HEK293T (cell line): ENCODE results near the gene ZFAND4.
"Not testable (repeated sequence)": the region's sequence is repeated elsewhere in the genome, so short reads cannot be mapped to it uniquely, and the experiment has no call there.

ENCODE experiments used
- CTCF ChIA-PET: fragments of 350-600 bp; formaldehyde crosslinking; extraction: SDS; loops from one replicate; lab custom pipeline; 2021; ENCODE audit warnings: antibody characterized with exemption, inconsistent platforms; lab: Yijun Ruan, JAX
- POLR2A ChIA-PET: fragments of 350-600 bp; formaldehyde crosslinking; extraction: SDS; loops from one replicate; lab custom pipeline; 2020; ENCODE audit warnings: antibody characterized with exemption, inconsistent platforms; lab: Yijun Ruan, JAX
- DNase-seq: peaks from one replicate; pipeline ENCODE4 v3.0.0; 2012; ENCODE audit warnings: mixed read lengths; ENCODE audit errors: extremely low spot score
- ARNT ChIP-seq: fragments of 450-650 bp; IDR thresholded peaks from 2 replicates; pipeline ENCODE4 v1.6.1; 2017; ENCODE audit warnings: mild to moderate bottlenecking
- BHLHE40 ChIP-seq: fragments of 450-650 bp; IDR thresholded peaks from 2 replicates; pipeline ENCODE4 v1.6.1; 2016; ENCODE audit warnings: mild to moderate bottlenecking, moderate library complexity, borderline replicate concordance
- CTBP1 ChIP-seq: fragments of 450-650 bp; IDR thresholded peaks from 2 replicates; pipeline ENCODE4 v1.6.1; 2016; ENCODE audit warnings: borderline replicate concordance
- ELF4 ChIP-seq: fragments of 450-650 bp; IDR thresholded peaks from 2 replicates; pipeline ENCODE4 v1.6.1; 2017; ENCODE audit warnings: antibody characterized with exemption
- FOXA1 ChIP-seq: fragments of 450-650 bp; IDR thresholded peaks from 2 replicates; pipeline ENCODE4 v1.6.1; 2016; ENCODE audit warnings: mild to moderate bottlenecking
- FOXK2 ChIP-seq: fragments of 450-650 bp; IDR thresholded peaks from 2 replicates; pipeline ENCODE4 v1.6.1; 2016; ENCODE audit warnings: mild to moderate bottlenecking
- FOXM1 ChIP-seq: fragments of 450-650 bp; IDR thresholded peaks from 2 replicates; pipeline ENCODE4 v1.6.1; 2017; ENCODE audit warnings: mild to moderate bottlenecking, borderline replicate concordance
- HDGF ChIP-seq: fragments of 450-650 bp; IDR thresholded peaks from 2 replicates; pipeline ENCODE4 v1.6.1; 2017; ENCODE audit warnings: antibody characterized with exemption, borderline replicate concordance
- L3MBTL2 ChIP-seq: fragments of 450-650 bp; conservative IDR thresholded peaks from 2 replicates; pipeline ENCODE4 v1.6.1; 2016; ENCODE audit warnings: mild to moderate bottlenecking
- LEF1 ChIP-seq: fragments of 450-650 bp; IDR thresholded peaks from 2 replicates; pipeline ENCODE4 v1.6.1; 2017; ENCODE audit warnings: mild to moderate bottlenecking, borderline replicate concordance
- NFRKB ChIP-seq: fragments of 450-650 bp; IDR thresholded peaks from 2 replicates; pipeline ENCODE4 v1.6.1; 2016; ENCODE audit warnings: mild to moderate bottlenecking, moderate library complexity
- SP1 ChIP-seq: fragments of 450-650 bp; IDR thresholded peaks from 2 replicates; pipeline ENCODE4 v1.6.1; 2017
- SUZ12 ChIP-seq: fragments of 450-650 bp; IDR thresholded peaks from 2 replicates; pipeline ENCODE4 v1.6.1; 2016; ENCODE audit warnings: mild to moderate bottlenecking
- TARDBP ChIP-seq: fragments of 450-650 bp; IDR thresholded peaks from 2 replicates; pipeline ENCODE4 v1.6.1; 2016
- ZNF384 ChIP-seq: fragments of 450-650 bp; IDR thresholded peaks from 2 replicates; pipeline ENCODE4 v1.6.1; 2016
- TF ChIP-seq, protein P1 (sequence below): fragments of 450-650 bp; IDR thresholded peaks from 2 replicates; pipeline ENCODE4 v1.6.1; 2016

The ZFAND4 gene

DNA sequence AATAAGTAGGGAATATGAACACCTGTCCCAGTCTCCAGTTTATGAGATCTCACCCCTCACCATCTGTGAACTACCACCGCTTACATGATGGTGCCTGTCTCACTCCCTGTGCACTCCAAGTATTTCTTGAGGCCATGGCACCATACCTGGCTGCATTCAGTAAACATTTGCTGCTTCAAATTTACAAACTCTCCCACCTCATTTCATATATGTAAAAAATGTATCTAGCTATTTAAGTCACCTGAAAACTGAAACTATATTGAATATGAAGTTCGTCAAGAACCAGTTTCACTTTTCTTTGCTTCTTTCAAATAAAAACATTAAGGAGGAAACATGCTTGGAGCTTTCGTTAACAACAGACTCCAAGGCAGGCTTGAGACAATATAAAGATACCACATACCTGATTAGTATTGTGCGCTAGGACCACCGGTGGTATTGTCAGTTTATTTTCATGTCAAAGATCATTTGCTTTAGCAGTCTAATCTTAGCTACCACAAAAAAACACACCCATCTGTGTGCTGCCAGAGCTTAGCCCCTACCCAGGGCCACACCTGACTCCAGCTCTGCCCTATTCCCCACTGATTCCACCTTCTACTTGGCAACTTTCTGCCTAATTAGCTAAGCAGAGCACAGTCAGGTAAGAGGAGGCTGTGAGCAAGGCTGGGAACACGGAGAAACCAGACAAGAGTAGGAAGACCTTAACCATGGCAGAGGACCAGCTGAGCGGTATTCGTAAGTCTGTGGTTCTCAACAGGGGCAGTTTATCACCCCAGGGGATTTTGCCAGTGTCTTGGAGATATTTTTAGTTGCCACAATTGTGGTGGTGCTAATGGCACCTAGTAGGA is 92.0 kb downstream of the ZFAND4 start:
- no peak for DNase-seq
- ChIA-PET CTCF (no interaction called here), POLR2A (no interaction called here)
- TF ChIP-seq NFRKB, result no peak
- no peak for TF ChIP-seq FOXK2
- no peak for TF ChIP-seq BHLHE40
- no peak for TF ChIP-seq LEF1
- TF ChIP-seq CTBP1, result no peak
- TF ChIP-seq HDGF, result no peak
- no peak for TF ChIP-seq ZNF384
- TF ChIP-seq ARNT, result no peak
- TF ChIP-seq, protein P1, sequence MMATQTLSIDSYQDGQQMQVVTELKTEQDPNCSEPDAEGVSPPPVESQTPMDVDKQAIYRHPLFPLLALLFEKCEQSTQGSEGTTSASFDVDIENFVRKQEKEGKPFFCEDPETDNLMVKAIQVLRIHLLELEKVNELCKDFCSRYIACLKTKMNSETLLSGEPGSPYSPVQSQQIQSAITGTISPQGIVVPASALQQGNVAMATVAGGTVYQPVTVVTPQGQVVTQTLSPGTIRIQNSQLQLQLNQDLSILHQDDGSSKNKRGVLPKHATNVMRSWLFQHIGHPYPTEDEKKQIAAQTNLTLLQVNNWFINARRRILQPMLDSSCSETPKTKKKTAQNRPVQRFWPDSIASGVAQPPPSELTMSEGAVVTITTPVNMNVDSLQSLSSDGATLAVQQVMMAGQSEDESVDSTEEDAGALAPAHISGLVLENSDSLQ, result no peak
- no peak for TF ChIP-seq SUZ12
- no peak for TF ChIP-seq TARDBP
- no peak for TF ChIP-seq ELF4
- TF ChIP-seq FOXM1, result no peak
- no peak for TF ChIP-seq FOXA1
- TF ChIP-seq L3MBTL2, result no peak
- TF ChIP-seq SP1, result no peak

DNA sequence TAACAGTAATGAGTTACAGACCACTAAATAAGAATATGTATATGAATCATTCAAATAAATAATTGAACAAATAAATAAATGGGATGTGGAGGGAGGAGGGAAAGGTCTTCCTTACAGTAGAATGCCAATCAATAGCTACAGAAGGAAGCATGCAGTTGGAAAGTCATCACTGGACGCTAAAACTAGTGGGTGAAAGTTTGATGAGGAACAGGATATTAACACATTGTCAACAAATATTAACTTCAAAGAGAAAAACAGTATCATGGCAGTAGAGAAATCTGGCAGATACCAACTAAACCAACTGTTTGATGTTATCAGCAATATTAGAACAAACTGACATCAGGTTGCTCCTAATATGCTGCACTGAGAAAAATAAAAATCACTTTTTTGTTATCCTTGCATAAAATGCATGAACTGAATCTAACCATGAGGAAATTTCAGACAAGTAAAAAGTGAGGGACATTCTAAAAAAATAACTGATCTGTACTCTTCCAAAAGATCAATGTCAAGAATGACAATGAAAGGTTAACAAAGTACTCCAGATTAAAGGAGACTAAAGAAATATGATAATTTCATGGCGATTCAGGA is 94.1 kb downstream of the ZFAND4 start:
- POLR2A ChIA-PET, result no interaction called here
- DNase-seq, result no peak
- no peak for TF ChIP-seq SUZ12
- TF ChIP-seq ELF4, result no peak
- CTCF ChIA-PET, result no interaction called here

DNA sequence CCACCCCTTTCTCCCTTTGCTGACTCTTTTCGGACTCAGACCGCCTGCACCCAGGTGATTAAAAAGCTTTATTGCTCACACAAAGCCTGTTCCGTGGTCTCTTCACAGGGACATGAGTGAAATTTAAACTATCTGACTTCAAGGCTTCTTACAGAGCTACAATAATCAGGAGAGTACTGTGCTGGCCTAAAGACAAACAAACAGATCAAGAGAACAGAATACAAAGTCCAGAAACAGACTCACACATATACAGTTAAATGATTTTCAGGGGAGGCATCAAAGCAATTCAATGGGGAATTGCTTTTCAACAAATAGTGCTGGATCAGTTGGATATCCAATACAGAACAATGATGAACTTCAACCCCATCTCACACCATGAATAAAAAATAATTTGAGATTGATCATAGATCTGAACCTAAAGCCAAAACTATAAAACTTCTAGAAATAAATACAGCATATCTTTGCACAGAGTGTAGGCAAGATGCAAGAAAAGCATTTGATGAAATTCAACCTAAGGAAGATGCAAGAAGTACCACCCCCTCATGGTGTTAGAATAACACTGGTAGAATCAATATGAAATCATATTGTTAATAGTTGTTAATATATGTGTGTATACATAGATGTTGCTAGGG is 96.5 kb downstream of the ZFAND4 start:
- TF ChIP-seq L3MBTL2 (no peak), SP1 (no peak), LEF1 (no peak), ELF4 (no peak), TARDBP (no peak), CTBP1 (no peak), ZNF384 (no peak), NFRKB (no peak), BHLHE40 (no peak), HDGF (no peak), ARNT (no peak), FOXM1 (no peak), FOXK2 (no peak), SUZ12 (no peak), FOXA1 (no peak)
- TF ChIP-seq, protein P1, result no peak
- ChIA-PET CTCF (no interaction called here), POLR2A (no interaction called here)
- no peak for DNase-seq

DNA sequence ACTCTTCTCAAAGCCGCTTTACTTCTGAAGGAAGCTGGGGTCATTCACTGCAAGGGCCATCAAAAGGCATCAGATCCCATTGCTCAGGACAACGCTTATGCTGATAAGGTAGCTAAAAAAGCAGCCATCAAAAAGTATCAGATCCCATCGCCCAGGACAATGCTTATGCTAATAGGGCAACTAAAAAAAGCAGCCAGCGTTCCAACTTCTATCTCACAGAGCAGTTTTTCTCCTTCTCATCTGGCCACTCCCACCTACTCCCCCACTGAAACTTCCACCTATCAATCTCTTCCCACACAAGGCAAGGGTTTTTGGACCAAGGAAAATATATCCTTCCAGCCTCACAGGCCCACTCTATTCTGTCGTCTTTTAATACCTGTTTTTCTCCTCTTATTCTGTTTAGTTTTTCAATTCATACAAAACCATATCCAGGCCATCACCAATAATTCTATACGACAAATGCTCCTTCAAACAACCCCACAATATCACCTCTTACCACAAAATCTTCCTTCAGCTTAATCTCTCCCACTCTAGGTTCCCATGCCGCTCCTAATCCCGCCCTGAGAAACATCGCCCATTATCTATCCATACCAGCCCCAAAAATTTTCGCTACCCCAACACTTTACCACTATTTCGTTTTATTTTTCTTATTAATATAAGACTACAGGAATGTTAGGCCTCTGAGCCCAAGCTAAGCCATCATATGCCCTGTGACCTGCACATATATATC is 97.4 kb downstream of the ZFAND4 start:
- DNase-seq, POLR2A ChIA-PET, CTCF ChIA-PET: not testable (repeated sequence)

DNA sequence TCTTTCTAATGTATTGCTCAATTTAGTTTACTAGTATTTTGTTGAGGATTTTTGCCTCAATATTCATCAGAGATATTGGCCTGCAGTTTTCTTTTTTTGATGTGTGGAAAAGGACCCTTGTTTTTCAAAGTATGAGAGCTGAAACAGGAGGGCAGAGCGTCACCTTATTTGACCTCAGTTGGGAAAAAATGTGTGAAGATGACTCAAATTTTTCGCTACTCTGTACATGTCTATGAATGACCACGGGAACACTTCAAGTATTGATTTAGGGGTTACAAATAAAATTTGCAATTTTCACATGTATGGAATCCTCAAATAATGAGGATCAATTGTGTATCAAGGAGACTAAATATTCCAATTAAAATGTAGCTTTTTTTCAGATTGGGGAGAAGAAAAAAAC is 103.1 kb downstream of the ZFAND4 start:
- ChIA-PET POLR2A (no interaction called here), CTCF (interaction anchor here (0.5 kb wide), 1 partner anchor 319 kb away, joined by 4 read pairs; no protein-coding TSS in a partner anchor)
- no peak for DNase-seq
- TF ChIP-seq ARNT, result no peak
- TF ChIP-seq HDGF, result no peak
- TF ChIP-seq LEF1, result no peak

DNA sequence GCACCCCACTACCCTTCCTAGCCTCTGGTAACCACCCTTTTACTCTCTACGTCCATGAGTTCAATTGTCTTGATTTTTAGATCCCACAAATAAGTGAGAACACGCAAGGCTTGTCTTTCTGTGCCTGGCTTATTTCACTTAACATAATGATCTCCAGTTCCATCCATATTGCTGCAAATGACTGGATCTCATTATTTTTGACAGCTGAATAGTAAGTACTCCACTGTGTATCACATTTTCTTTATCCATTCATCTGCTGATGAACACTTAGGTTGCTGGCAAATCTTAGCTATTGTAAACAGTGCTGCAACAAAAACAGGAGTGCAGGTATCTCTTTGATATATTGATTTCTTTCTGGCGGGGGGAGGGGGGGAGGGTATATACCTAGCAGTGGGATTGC is 106.2 kb downstream of the ZFAND4 start:
- DNase-seq, result no peak
- no peak for TF ChIP-seq ARNT
- no peak for TF ChIP-seq SUZ12
- no peak for TF ChIP-seq FOXK2
- no peak for TF ChIP-seq SP1
- POLR2A ChIA-PET, result no interaction called here
- CTCF ChIA-PET, result no interaction called here
